Neural cell (in vitro differentiated cells): ENCODE results near the gene ZSWIM1. TPM values are rescaled to one million over a fixed set of nuclear protein-coding genes. Genes with fewer than 3 reads are reported as not detected.

ENCODE experiments used
- H2AFZ ChIP-seq: fragments of 200-600, 300-800 bp; sonication (generic), shearing (Covaris generic); 2 replicates; pipeline ENCODE4 v1.6.0; 2014; ENCODE audit warnings: low read depth, mild to moderate bottlenecking, antibody characterized with exemption, low read length, moderate library complexity
- H3F3A ChIP-seq: fragments of 200-600 bp; shearing (Covaris generic); 2 replicates; pipeline ENCODE4 v1.6.1; 2016; ENCODE audit warnings: mild to moderate bottlenecking, moderate library complexity, mixed read lengths, antibody characterized with exemption, low read length; ENCODE audit not compliant: insufficient read depth, poor library complexity, severe bottlenecking
- H3K27ac ChIP-seq: fragments of 200-600, 300-800 bp; sonication (generic), shearing (Covaris generic); 2 replicates; pipeline ENCODE4 v1.5.1; 2014; ENCODE audit warnings: mild to moderate bottlenecking, low read length, moderate library complexity
- H3K27me3 ChIP-seq: fragments of 300-800, 200-600 bp; sonication (generic), shearing (Covaris generic); 2 replicates; pipeline ENCODE4 v1.6.0; 2014; ENCODE audit warnings: mild to moderate bottlenecking, low read depth, low read length, moderate library complexity; ENCODE audit not compliant: insufficient read depth
- H3K36me3 ChIP-seq: fragments of 300-800, 200-600 bp; sonication (generic), shearing (Covaris generic); 2 replicates; pipeline ENCODE4 v1.5.1; 2014; ENCODE audit warnings: mild to moderate bottlenecking, antibody characterized with exemption, low read length, moderate library complexity; ENCODE audit not compliant: insufficient read depth
- H3K4me2 ChIP-seq: fragments of 300-800, 200-600 bp; sonication (generic), shearing (Covaris generic); 2 replicates; pipeline ENCODE4 v1.6.0; 2014; ENCODE audit warnings: mild to moderate bottlenecking, low read length
- H3K4me3 ChIP-seq: fragments of 300-800, 200-600 bp; sonication (generic), shearing (Covaris generic); 2 replicates; pipeline ENCODE4 v1.5.1; 2014; ENCODE audit warnings: mild to moderate bottlenecking, low read length, moderate library complexity
- H3K79me2 ChIP-seq: fragments of 200-600 bp; shearing (Covaris generic); replicated peaks from 2 replicates; pipeline ENCODE4 v1.6.0; 2014; ENCODE audit warnings: mild to moderate bottlenecking, low read length, moderate library complexity; ENCODE audit not compliant: insufficient read depth
- H3K9ac ChIP-seq: fragments of 300-800, 200-600 bp; sonication (generic), shearing (Covaris generic); 2 replicates; pipeline ENCODE4 v1.6.1; 2016; ENCODE audit warnings: mild to moderate bottlenecking, low read length, mixed read lengths
- H3K9me2 ChIP-seq: fragments of 200-600 bp; shearing (Covaris generic); 2 replicates; pipeline ENCODE4 v1.6.1; 2016; ENCODE audit warnings: mild to moderate bottlenecking, low read length, mixed read lengths; ENCODE audit not compliant: insufficient read depth
- H3K9me3 ChIP-seq: fragments of 200-600, 300-800 bp; sonication (generic), shearing (Covaris generic); 2 replicates; pipeline ENCODE4 v1.6.1; 2016; ENCODE audit warnings: mild to moderate bottlenecking, mixed run types, low read length, moderate library complexity, mixed read lengths
- H4K20me1 ChIP-seq: fragments of 200-600 bp; shearing (Covaris generic); 2 replicates; pipeline ENCODE4 v1.6.1; 2016; ENCODE audit warnings: mild to moderate bottlenecking, mixed run types; ENCODE audit not compliant: insufficient read depth
- CTCF ChIP-seq: fragments of 450-650 bp; IDR thresholded peaks from 2 replicates; pipeline ENCODE4 v1.5.1; 2014; ENCODE audit warnings: antibody characterized with exemption, mild to moderate bottlenecking, moderate library complexity; ENCODE audit not compliant: poor library complexity, severe bottlenecking
- EP300 ChIP-seq: fragments of 450-650 bp; conservative IDR thresholded peaks from 2 replicates; pipeline ENCODE4 v1.6.1; 2014; ENCODE audit warnings: antibody characterized with exemption, mild to moderate bottlenecking, moderate library complexity; ENCODE audit not compliant: poor library complexity, severe bottlenecking
- EZH2 ChIP-seq: fragments of 200-600, 300-800 bp; shearing (Covaris generic), sonication (generic); IDR thresholded peaks from 2 replicates; pipeline ENCODE4 v1.6.1; 2014; ENCODE audit warnings: antibody characterized with exemption, low read length, borderline replicate concordance, mild to moderate bottlenecking; ENCODE audit not compliant: insufficient read depth, poor library complexity, severe bottlenecking
- MXI1 ChIP-seq: fragments of 450-650 bp; conservative IDR thresholded peaks from 2 replicates; pipeline ENCODE4 v1.6.1; 2014; ENCODE audit warnings: antibody characterized with exemption, mild to moderate bottlenecking; ENCODE audit not compliant: poor library complexity, severe bottlenecking
- POLR2AphosphoS5 ChIP-seq: IDR thresholded peaks from 2 replicates; pipeline ENCODE4 v1.6.1; 2012
- RAD21 ChIP-seq: fragments of 450-650 bp; conservative IDR thresholded peaks from 2 replicates; pipeline ENCODE4 v1.6.1; 2014; ENCODE audit warnings: antibody characterized with exemption, mild to moderate bottlenecking, moderate library complexity
- REST ChIP-seq: IDR thresholded peaks from 2 replicates; pipeline ENCODE4 v1.6.1; 2012; ENCODE audit warnings: borderline replicate concordance
- SMC3 ChIP-seq: fragments of 450-650 bp; conservative IDR thresholded peaks from 2 replicates; pipeline ENCODE4 v1.6.1; 2014; ENCODE audit warnings: antibody characterized with exemption, mild to moderate bottlenecking, moderate library complexity; ENCODE audit not compliant: poor library complexity
- TAF1 ChIP-seq: IDR thresholded peaks from 2 replicates; pipeline ENCODE4 v1.6.1; 2012; ENCODE audit warnings: low read depth
- polyA plus RNA-seq: library from polyadenylated mRNA; depleted of rRNA; stranded (reverse); fragments of >200 nt; gene quantifications from 2 replicates; pipeline ENCODE4 v1.2.3, GENCODE V29; 2014

ZSWIM1 gene
- polyA plus RNA-seq, 1 donor from 2014 or later, result 3.3 TPM

- no peaks in the 10 kb centered on the region for H3K79me2 ChIP-seq
- H3F3A ChIP-seq, result no peaks in the 10 kb centered on the region
- no peaks in the 10 kb centered on the region for H3K36me3 ChIP-seq
- TF ChIP-seq MXI1 (no peak), EZH2 (no peak), SMC3 (no peak), EP300 (no peak), RAD21 (no peak), REST (no peak), TAF1 (no peak), POLR2AphosphoS5 (no peak), CTCF (no peak)
- H3K9me2 ChIP-seq, result no peaks in the 10 kb centered on the region
- H3K4me2 ChIP-seq, result no peak overlapping the region
- H2AFZ ChIP-seq, result no peak overlapping the region
- no peaks in the 10 kb centered on the region for H3K27me3 ChIP-seq
- no peak overlapping the region for H3K9ac ChIP-seq
- H4K20me1 ChIP-seq, result no peaks in the 10 kb centered on the region
- H3K9me3 ChIP-seq, result no peaks in the 10 kb centered on the region
- no peak overlapping the region for H3K27ac ChIP-seq
- no peak overlapping the region for H3K4me3 ChIP-seq
These were observed 32.1 kb downstream of the ZSWIM1 start for GRCh38 chr20:45913116-45913515.

- H4K20me1 ChIP-seq, result no peaks in the 10 kb centered on the region
- no peak overlapping the region for H3K27ac ChIP-seq
- no peak overlapping the region for H3K4me3 ChIP-seq
- no peak overlapping the region for H3K4me2 ChIP-seq
- no peak overlapping the region for H3K9ac ChIP-seq
- H3K79me2 ChIP-seq, result no peaks in the 10 kb centered on the region
- H3K27me3 ChIP-seq, result no peaks in the 10 kb centered on the region
- no peaks in the 10 kb centered on the region for H3F3A ChIP-seq
- H3K9me2 ChIP-seq, result no peaks in the 10 kb centered on the region
- no peaks in the 10 kb centered on the region for H3K9me3 ChIP-seq
- H3K36me3 ChIP-seq, result no peaks in the 10 kb centered on the region
- no peak for TF ChIP-seq EP300
- no peak for TF ChIP-seq TAF1
- no peak for TF ChIP-seq CTCF
- no peak for TF ChIP-seq EZH2
- no peak for TF ChIP-seq SMC3
- no peak for TF ChIP-seq REST
- TF ChIP-seq MXI1, result no peak
- TF ChIP-seq POLR2AphosphoS5, result no peak
- TF ChIP-seq RAD21, result no peak
- no peak overlapping the region for H2AFZ ChIP-seq
These were observed 36.7 kb downstream of the ZSWIM1 start for GRCh38 chr20:45917790-45918141.
